SKM-1 treated with dmso at 0.1 percent for 144 hours (cell line): ENCODE data around the gene PRM3.

ENCODE experiments used
- DNase-seq: peaks from one replicate; lab custom pipeline; 2025; ENCODE audit not compliant: unreplicated experiment; lab: John Stamatoyannopoulos, UW

The PRM3 gene

DNA sequence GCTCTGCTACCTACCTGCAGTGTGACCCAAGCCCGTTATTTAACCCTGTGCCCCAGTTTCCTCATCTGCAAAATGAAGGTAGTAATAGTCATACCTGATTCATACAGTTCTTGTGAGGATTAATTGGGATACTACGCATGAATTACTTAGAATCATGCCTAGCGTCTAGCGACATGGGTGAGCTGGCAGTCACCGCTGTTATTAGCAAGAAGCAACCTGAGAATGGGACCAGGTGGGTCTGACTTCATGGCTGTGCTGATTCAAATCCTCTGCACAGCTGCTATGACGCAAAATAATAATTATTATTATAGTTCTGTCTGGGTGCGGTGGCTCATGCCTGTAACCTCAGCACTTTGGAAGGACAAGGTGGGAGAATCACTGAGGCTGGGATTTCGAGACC lies 25.3 kb downstream of the PRM3 start:
- no peak for DNase-seq

DNA sequence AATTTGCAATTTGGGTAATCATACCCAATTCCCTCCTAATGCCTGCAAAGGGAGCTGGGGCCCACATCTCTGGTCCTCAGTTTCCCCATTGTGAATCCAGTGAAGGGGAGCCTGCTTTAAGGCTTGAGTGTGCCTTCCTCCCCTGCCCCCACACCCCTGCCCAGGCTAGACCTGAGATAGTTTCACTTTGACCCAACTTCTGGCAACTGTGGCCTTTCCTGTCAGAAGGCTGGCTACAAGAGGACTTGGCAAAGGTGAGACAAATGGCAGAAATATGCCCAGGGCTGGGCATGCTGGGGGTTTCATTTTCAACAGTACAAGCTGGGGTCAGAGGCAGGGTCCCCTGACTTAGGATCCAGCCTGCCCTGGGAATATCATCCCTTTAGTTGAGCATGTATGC lies 27.4 kb downstream of the PRM3 start:
- DNase-seq = no peak

DNA sequence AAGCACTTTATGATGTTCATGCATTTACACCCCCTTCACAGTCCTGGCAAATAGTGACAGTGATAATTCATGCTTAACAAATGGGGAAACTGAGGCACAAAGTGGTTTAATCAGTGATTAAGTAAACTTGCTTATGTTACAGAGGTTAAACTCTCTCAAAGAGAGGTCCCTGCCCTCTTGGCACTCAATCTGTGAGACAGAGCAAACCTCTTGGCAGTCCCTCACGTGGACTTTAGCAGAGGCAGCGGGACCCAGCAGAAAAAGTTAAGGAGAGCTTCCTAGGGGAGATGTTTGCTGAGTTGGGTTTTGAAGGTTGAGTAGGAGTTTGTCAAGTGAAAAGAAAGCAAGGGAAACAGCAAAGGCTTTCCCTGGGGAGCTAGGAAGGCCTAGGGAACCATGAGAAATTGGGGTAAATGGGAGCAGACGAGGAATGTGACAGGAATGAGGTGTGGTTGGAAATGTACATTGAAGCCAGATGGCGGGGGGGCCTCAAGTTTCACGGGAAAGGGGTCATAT lies 28.1 kb downstream of the PRM3 start:
- no peak for DNase-seq

DNA sequence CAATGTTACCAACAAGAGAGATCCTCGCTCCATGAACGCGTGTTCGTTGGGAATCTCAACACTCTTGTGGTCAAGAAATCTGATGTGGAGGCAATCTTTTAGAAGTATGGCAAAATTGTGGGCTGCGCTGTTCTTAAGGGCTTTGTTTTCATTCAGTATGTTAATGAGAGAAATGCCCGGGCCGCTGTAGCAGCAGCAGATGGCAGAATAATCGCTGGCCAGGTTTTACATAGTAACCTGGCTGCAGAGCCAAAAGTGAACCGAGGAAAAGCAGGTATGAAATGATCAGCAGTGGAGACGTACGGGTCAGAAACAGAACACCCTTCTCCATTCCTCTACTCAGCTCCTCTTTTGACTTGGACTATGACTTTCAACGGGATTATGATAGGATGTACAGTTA lies 30.8 kb downstream of the PRM3 start:
- no peak for DNase-seq

DNA sequence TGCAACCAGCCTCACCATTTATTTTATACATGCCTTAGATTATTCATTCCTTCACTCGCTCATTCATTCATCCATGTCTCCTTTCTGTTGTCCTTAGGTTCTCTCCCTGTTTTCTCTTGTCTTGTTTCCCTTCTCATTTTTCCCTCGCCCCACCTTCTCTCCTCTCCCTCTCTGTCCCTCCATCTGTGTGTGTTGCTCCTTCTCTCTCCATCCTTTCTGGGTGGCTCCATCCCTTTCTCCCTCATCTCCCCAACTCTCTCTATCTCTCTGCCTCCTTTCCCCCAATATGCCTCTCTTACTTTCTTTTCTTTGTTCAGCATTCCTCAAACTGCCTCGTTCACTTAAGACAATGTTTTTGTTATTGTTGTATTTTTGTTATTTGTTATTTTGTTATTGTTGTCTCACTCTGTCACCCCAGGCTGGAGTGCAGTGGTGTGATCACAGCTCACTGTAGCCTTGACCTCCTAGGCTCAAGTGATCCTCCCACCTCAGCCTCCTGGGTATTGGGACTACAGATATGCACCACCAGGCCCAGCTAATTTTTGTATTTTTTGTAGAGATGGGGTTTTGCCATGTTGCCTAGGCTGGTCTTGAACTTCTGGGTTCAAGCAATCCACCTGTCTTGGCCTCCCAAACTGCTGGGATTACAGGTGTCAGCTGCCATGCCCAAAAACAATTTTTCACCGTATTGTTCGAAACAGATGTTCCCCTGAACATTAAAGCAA lies 31.8 kb downstream of the PRM3 start:
- DNase-seq = no peak

DNA sequence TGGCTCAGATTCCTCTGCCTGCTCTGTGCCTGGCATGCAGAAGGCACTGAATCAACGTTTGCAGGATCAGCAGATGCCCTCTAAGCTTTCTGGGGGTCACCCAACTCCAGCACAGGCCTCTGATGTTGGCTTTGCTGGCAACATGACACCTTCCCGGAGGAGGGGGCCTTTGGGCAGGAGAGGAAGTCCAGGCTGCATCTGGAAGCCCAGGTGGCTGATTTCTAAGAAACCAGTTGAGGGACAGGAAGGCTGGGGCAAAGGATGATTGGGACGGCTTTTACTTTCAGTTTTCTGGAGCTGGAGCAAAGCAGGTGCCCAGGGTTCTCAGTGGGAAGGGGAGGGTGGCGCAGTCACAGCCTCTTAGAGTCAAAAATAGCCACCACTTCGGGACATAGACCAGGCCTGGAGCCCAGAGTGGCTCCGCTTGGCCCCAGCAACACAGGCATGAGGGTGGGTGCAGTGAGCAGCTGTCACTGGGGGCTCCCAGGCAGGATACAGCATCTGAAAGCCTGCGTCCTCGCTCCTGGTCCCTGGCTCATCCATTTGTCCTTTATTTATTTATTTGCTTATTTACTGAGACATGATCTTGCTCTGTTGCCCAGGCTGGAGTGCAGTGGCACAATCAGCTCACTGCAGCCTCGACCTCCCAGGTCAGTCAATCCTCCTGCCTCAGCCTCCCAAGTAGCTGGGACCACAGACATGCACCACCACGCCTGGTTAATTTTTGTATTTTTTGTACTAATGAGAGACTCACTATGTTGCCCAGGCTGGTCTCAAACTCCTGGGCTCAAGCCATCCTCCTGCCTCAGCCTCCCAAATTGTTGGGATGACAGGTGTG lies 32.6 kb downstream of the PRM3 start:
- no peak for DNase-seq

DNA sequence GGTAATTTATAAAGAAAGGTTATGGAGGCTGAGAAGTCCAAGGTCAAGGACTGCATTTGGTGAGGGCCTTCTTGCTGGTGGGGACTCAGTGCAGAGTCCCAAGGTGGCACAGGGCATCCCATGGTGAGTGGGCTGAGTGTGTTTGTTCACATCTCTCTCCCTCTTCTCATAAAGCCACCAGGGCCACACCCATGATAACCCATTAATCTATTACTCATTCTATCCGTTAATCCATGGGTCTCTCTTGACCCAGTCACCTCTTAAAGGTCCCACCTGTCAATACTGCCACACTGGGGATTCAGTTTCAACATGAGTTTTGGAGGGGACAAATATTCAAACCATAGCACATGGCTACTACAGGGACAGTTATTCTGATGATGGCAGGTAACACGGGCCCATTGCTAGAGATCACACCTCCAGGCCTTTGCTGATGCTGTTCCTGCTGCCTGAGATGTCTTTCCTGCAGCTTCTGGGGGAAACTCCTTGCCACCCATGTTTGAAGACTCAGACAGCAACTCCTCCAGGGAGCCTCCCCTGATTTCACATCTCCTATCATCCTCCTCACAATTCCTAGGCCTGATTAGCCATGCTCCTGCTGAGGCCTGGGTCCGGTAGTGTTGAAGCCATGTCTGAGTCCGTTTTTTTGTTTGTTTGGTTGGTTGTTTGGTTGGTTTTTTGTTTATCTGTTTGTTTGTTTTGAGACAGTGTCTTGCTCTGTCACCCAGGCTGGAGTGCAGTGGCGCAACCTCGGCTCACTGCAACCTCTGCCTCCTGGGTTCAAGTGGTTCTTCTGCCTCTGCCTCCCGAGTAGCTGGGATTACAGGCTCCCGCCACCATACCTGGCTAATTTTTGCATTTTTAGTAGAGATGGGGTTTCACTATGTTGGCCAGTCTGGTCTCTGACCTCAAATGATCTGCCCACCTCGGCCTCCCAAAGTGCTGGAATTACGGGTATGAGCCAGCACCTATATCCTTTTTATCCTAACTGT lies 33.5 kb downstream of the PRM3 start:
- DNase-seq = no peak

DNA sequence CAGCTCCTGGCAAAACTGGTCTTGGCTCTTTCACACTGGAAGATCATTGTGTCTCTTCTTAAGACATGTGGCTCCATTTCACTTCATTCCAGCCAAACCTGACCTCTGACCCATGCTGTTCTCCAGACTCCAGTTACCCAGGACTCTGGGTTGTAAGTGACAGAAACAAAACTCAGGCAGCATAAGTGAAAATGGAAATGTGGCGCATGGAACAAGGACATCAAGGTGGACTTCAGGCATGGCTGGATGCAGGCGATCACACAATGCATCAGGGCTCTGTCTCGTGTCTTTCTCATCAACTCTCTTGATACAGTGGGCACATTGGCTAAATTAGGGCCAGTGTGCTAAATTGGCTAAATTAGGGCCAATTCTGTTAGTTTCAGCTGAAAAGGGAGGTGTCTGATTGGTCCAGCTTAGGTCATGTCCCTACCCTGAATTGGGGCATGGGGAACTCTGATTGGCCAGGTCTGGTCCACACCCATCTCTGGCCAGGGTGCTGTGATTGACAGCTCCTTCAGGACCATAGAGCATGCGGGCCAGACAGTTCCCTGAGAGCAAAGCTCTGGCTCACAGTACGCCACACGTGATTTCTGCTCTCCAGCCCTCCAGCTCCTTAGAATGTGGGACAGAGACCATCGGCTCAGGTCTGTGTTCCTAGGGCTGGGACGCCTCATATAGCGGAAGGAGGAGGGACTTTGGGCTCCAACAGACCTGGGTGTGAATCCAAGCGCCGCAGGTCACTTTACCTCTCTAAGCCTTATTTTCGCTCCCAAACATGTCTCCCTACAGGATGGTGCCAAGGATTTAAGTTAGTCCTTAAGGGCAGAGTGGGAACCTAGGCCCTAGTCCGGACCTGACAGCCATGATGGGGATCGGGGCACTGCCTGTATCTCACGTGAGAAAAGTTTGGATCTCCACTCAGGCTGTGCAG lies 34.9 kb downstream of the PRM3 start:
- DNase-seq = no peak

DNA sequence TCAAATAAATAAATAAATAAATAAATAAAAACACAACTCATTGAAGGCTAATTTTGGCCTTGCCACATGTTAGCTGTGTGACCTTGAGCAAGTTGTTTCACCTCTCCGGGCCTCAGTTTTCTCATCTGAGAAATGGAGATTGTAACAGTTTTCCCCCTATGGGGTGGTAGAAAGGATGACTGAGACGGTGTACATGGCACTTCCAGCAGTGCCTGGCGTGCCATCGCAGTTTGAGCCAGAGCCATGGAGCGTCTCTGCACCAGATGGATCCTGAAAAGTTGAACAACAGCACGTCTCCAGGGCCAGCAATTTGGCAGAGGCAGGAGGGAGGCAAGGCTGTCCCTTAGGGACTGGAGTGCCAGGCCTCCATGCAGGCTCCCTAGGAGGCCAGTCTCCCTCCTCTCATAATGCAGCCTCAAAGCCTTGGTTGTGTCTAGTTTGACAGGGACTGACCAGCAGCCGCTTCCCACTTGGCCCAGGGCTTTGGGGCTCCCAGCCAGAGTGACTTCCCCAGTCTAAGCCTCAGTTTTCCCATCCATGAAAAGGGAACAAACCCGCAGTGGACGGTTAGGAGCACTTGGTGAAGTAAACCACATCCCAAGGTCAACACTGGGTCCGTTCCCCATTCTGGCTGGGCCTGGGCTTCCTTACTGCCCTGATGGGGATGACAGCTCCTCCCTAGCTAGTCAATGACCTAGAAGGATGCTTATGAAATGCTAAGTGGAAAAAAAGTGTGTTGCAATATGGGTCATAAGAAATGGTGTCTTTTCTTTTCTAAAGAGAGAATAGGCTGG lies 36.8 kb downstream of the PRM3 start:
- DNase-seq = peak; percentile 98

DNA sequence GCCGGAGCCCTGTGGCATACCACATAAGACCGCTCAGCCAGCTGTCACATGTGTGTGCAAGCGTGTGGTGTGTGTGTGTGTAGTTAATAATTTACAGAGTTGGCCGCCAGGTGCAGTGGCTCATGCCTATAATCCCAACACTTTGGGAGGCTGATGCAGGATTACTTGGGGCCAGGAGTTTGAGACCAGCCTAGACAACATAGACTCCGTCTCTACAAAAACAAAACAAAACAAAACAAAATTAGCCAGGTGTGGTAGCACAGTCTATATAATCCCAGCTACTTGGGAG lies 37.8 kb downstream of the PRM3 start:
- no peak for DNase-seq

DNA sequence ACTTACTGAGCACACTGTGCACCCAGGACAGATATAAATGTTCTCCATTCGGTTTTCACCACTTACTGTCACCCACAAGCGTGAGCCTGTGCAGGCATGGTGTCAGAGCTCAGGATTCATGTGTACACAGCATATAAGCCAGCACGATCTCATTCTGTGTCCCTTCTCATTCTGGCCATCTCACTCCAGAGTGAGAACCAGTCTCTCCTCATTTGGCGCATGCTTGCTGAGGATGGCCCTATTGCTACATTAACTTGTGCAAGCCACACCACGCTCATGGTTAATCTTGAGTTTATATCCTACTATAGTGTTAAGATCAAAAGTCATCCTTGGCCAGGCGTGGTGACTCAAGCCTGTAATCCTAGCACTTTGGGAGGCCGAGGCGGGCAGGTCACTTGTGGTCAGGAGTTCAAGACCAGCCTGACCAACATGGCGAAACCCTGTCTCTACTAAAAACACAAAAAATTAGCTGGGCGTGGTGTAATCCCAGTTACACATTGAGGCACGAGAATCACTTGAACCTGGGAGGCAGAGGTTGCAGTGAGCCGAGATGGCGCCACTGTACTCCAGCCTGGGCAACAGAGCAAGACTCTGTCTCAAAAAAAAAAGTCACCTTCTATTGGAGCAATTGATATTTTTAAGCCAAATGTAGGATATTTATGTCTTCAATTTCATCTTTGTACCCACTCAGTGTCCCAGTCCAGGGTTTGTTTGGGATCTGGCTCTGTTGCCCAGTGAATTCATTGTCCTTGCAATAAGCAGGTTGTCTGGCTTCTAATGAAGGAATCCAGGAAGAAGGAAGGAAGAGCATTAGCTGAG lies 38.3 kb downstream of the PRM3 start:
- peak; percentile 32 for DNase-seq

DNA sequence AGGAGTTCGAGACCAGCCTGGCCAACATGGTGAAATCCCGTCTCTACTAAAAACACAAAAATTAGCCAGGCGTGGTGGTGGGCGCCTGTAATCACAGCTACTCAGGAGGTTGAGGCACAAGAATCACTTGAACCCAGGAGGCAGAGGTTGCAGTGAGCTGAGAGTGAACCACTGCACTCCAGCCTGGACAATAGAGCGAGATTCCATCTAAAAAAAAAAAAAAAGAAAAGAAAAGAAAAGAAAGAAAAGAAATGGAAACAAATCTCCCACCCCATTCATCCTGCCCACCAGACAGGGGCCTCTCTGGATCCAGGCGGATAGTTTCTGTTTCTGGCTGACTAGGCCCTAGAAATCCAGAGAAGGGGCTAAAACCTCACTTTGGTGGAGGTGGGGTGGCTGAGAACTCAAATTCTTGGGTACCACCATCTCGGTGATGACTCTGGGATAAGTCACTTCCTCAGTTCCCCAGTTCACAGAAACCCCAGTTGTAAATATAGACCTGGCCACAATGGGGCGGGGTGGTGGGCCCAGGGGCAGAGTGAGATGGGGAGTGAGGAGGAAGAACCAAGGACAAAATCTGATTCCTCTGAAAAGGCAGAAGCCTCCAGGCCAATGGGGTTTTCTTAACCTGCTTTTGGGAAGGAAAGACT lies 39.6 kb downstream of the PRM3 start:
- DNase-seq = peak; percentile 30

DNA sequence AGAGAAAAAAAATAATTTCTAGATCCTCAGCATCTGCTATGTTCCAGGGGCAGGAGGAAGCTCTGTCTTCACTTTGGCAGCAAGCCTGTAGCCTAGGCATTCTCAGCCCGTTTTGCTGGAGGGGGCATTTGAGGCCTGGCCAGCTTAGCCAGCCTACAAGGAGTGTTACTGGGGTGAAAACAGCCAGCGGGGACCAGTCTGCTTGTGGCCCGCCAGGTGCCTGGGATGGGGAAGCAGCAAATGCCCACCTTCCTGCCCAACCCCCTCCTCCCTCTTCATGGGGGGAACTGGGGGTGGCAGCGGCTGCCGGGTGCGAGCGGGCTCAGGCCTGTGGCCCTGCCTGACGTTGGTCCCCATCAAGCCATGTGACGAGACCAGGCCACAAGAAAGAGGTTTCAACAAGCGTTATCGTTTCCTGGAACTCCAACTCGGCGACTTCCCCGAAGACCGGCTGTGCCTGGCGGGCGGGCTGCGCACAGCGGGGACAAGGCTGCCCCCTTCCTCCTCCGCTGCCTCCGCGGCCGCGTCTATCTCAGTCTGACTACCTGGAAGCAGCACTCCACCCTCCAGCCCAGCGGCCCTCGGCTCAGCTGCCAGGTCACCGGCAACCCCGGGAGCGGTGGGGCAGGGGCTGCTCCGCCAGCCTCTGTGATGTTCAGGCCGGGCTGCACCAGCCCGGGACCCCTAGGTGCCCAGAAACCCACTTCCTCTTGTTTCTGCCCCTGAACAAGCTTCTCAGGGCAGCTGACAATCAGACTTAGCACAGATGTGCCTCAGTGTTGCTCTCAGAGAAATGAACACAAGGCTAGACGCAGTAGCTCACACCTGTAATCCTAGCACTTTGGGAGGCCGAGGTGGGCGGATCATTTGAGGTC lies 40.3 kb downstream of the PRM3 start:
- no peak for DNase-seq

DNA sequence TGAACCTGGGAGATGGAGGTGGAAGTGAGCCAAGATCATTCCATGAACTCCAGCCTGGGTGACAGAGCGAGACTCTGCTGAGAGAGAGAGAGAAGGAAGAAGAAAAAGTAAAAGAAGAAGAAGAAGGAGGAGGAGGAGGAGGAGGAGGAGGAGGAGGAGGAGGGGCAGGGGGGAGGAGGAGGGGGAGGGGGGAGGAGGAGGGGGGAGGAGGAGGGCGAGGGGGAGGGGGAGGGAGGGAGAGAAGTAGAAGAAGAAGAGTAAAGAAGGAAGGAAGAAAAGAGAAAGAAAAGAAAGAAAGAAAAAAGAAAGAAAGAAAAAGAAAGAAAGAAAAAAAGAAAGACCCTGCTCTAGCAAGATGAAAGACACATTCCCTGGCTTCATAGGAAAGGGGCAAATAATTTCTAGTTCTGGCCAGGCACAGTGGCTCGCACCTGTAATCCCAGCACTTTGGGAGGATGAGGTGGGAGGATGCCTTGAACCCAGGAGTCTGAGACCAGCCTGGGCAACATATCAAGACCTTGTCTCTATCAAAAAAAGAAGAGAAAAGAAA lies 41.1 kb downstream of the PRM3 start:
- no peak for DNase-seq

DNA sequence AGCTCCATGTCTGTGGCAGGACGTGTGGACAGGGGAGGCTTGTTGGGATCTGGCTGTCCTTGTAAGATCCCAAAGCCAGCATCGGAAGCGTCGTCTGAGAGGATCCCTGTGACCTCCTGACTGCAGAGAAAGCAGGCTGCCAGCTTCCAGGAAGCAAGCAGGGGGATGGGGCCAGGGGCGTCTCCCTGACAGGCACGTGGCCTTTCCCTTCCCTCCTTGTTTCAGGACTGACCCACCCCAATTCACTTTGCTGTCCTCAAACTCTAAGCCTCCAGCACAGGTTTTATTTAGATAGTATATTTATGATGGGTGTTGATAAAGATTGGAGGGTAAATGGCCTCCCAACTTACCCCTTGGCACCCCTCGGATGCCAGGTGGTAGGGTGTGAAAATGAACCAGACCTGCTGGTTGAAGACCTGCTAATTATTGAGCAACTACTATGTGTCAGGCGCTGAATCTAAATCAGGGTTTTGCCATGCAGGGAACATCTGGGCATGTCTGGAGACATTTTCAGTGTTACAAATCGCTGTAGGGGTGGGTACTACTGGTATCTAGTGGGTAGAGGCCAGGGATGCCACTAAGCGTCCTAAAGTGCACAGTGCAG lies 42.0 kb downstream of the PRM3 start:
- DNase-seq = no peak

DNA sequence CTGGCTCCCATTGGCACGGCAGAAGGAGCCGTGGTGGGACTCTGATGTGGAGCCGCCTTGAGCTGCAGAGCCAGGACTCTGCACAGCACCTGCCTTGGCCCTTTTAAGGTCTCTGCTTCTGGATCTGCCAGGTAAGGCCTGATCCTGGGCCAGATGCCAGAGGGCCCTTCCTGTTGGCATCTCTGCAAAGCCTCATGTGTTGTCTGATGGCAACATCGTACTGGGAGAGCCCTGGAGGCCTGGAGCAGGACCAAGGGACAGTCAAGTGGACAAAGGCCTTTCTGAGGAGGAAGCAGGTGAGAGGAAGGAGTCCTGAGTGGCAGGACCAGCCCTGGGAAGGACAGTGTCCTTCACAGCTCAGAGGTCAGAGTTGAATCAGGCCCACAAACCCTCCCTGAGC lies 43.5 kb downstream of the PRM3 start:
- no peak for DNase-seq
